ENCODE results near the gene PGM1.

DNA sequence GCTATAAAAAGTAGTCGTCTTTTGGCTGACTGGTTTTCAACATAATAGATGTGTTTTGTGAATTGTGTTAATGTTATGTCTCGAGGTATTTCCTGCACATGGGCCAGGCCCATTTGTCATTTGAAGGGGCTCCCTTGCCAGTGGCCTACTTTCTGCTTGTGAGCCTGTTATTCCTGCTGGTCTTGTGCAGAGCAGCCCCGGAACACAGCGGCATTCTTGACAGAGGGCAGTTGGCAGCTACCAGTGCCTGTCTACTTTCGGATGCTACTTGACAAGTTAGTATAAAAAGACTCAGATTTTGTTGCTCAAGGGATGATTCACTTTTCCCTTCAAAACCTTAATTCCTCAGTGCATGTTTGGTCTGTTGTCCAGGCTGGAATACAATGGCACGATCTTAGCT lies 28.5 kb downstream of the PGM1 start:
- TF ChIP-seq, protein P1, sequence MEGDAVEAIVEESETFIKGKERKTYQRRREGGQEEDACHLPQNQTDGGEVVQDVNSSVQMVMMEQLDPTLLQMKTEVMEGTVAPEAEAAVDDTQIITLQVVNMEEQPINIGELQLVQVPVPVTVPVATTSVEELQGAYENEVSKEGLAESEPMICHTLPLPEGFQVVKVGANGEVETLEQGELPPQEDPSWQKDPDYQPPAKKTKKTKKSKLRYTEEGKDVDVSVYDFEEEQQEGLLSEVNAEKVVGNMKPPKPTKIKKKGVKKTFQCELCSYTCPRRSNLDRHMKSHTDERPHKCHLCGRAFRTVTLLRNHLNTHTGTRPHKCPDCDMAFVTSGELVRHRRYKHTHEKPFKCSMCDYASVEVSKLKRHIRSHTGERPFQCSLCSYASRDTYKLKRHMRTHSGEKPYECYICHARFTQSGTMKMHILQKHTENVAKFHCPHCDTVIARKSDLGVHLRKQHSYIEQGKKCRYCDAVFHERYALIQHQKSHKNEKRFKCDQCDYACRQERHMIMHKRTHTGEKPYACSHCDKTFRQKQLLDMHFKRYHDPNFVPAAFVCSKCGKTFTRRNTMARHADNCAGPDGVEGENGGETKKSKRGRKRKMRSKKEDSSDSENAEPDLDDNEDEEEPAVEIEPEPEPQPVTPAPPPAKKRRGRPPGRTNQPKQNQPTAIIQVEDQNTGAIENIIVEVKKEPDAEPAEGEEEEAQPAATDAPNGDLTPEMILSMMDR (IDR thresholded peaks at IDR 0.05): no peak
- TF ChIP-seq EZH2 (IDR thresholded peaks at IDR 0.05) (no peak), EZH2phosphoT487 (IDR thresholded peaks at IDR 0.05) (no peak)

Measured in neural progenitor cell (in vitro differentiated cells).